Loucy (cell line): ENCODE data around the gene CBLL1.

Source experiments
- H2AFZ ChIP-seq: fragments of 200-600 bp; sonication (generic); 2 replicates; pipeline ENCODE4 v1.6.0; 2016; ENCODE audit warnings: antibody characterized with exemption, mild to moderate bottlenecking, low read length, moderate library complexity
- H3F3A ChIP-seq: fragments of 200-600 bp; 2 replicates; pipeline ENCODE4 v1.6.0; 2016; ENCODE audit warnings: antibody characterized with exemption, low read depth, mild to moderate bottlenecking
- H3K27me3 ChIP-seq: fragments of 200-600 bp; sonication (generic); 2 replicates; pipeline ENCODE4 v1.6.1; 2014; ENCODE audit warnings: low read length, mild to moderate bottlenecking; ENCODE audit not compliant: insufficient read depth, poor library complexity, severe bottlenecking
- H3K36me3 ChIP-seq: fragments of 200-600 bp; sonication (generic); 2 replicates; pipeline ENCODE4 v1.6.1; 2016; ENCODE audit warnings: low read length; ENCODE audit not compliant: insufficient read depth
- H3K4me1 ChIP-seq: fragments of 200-600 bp; sonication (generic); 2 replicates; pipeline ENCODE4 v1.5.1; 2014; ENCODE audit warnings: low read length, mild to moderate bottlenecking; ENCODE audit not compliant: insufficient read depth, poor library complexity, severe bottlenecking
- H3K4me2 ChIP-seq: fragments of 200-600 bp; sonication (generic); 2 replicates; pipeline ENCODE4 v1.6.0; 2014; ENCODE audit warnings: antibody characterized with exemption, low read length, low read depth, mild to moderate bottlenecking; ENCODE audit not compliant: poor library complexity, severe bottlenecking
- H3K4me3 ChIP-seq: fragments of 200-600 bp; sonication (generic); 2 replicates; pipeline ENCODE4 v1.5.1; 2014; ENCODE audit warnings: low read length, mild to moderate bottlenecking, mixed read lengths; ENCODE audit not compliant: poor library complexity, severe bottlenecking
- H3K79me2 ChIP-seq: fragments of 200-600 bp; sonication (generic); 2 replicates; pipeline ENCODE4 v1.6.1; 2014; ENCODE audit warnings: low read length; ENCODE audit not compliant: insufficient read depth
- H3K9ac ChIP-seq: fragments of 200-600 bp; sonication (generic); 2 replicates; pipeline ENCODE4 v1.6.0; 2014; ENCODE audit warnings: mild to moderate bottlenecking, low read depth, low read length, moderate library complexity; ENCODE audit not compliant: poor library complexity, severe bottlenecking
- H3K9me2 ChIP-seq: fragments of 200-600 bp; sonication (generic); replicated peaks from 2 replicates; pipeline ENCODE4 v1.6.1; 2016; ENCODE audit warnings: low read depth, low read length, mixed read lengths
- H3K9me3 ChIP-seq: fragments of 200-600 bp; sonication (generic); 2 replicates; pipeline ENCODE4 v1.6.1; 2014; ENCODE audit warnings: mild to moderate bottlenecking, antibody characterized with exemption, low read length, low read depth; ENCODE audit not compliant: insufficient read depth
- H4K20me1 ChIP-seq: fragments of 200-600 bp; sonication (generic); 2 replicates; pipeline ENCODE4 v1.6.0; 2014; ENCODE audit warnings: antibody characterized with exemption, low read length, mild to moderate bottlenecking; ENCODE audit not compliant: insufficient read depth, poor library complexity, severe bottlenecking
- CTCF ChIP-seq: fragments of 200-600 bp; sonication (generic); conservative IDR thresholded peaks from 2 replicates; pipeline ENCODE4 v1.5.1; 2014; ENCODE audit warnings: mild to moderate bottlenecking, antibody characterized with exemption, low read length
- EZH2phosphoT487 ChIP-seq: fragments of 200-600 bp; IDR thresholded peaks from 2 replicates; pipeline ENCODE4 v1.6.1; 2018; ENCODE audit warnings: antibody characterized with exemption, mild to moderate bottlenecking, moderate library complexity, borderline replicate concordance

Gene CBLL1

GRCh38 chr7:107728276-107728675 is 15.7 kb upstream of the CBLL1 start:
- no peak overlapping the region for H3K4me2 ChIP-seq

GRCh38 chr7:107742678-107743566 is 1.0 kb upstream of the CBLL1 start:
- no peak for TF ChIP-seq CTCF
- no peak for TF ChIP-seq EZH2phosphoT487
- H3K4me3 ChIP-seq, result peak overlapping the region; percentile 84
- H4K20me1 ChIP-seq, result peaks cover 37% of the 10 kb centered on the region
- H2AFZ ChIP-seq, result peak overlapping the region; percentile 80
- no peaks in the 10 kb centered on the region for H3K9me3 ChIP-seq
- no peaks in the 10 kb centered on the region for H3K36me3 ChIP-seq
- peak overlapping the region; percentile 94 for H3K9ac ChIP-seq
- H3K4me1 ChIP-seq, result peaks cover 34% of the 10 kb centered on the region
- H3F3A ChIP-seq, result 0 out of 2 replicates have a peak, but pooled peaks cover 4% of the 10 kb centered on the region
- H3K4me2 ChIP-seq, result peak overlapping the region; percentile 91
- H3K79me2 ChIP-seq, result peaks cover 38% of the 10 kb centered on the region
- H3K9me2 ChIP-seq, result no peaks in the 10 kb centered on the region
- H3K27me3 ChIP-seq, result no peaks in the 10 kb centered on the region

More at GRCh38 chr7:107728276-107728675, 15.7 kb upstream of the CBLL1 start:
- Histone ChIP-seq H3K27me3 (no peaks in the 10 kb centered on the region), H3K36me3 (no peaks in the 10 kb centered on the region), H3K4me1 (no peaks in the 10 kb centered on the region), H2AFZ (no peak overlapping the region), H3K9ac (no peak overlapping the region), H3K9me3 (no peaks in the 10 kb centered on the region), H3K4me3 (no peak overlapping the region), H3F3A (no peaks in the 10 kb centered on the region), H3K79me2 (no peaks in the 10 kb centered on the region), H4K20me1 (no peaks in the 10 kb centered on the region), H3K9me2 (no peaks in the 10 kb centered on the region)
- no peak for TF ChIP-seq CTCF
- TF ChIP-seq EZH2phosphoT487, result no peak

- peak overlapping the region; percentile 85 for H2AFZ ChIP-seq
- H3K9me2 ChIP-seq, result no peaks in the 10 kb centered on the region
- H3K9ac ChIP-seq, result peak overlapping the region; percentile 94
- 0 out of 2 replicates have a peak, but pooled peaks cover 4% of the 10 kb centered on the region for H3F3A ChIP-seq
- peaks cover 51% of the 10 kb centered on the region for H4K20me1 ChIP-seq
- H3K4me1 ChIP-seq, result peaks cover 45% of the 10 kb centered on the region
- no peaks in the 10 kb centered on the region for H3K9me3 ChIP-seq
- peaks cover 52% of the 10 kb centered on the region for H3K79me2 ChIP-seq
- peak overlapping the region; percentile 91 for H3K4me2 ChIP-seq
- peaks cover 5% of the 10 kb centered on the region; the same call in 1 of the 2 replicates for H3K36me3 ChIP-seq
- peak overlapping the region; percentile 84 for H3K4me3 ChIP-seq
- TF ChIP-seq EZH2phosphoT487 (no peak), CTCF (no peak)
- H3K27me3 ChIP-seq, result no peaks in the 10 kb centered on the region
Measured at GRCh38 chr7:107744345-107744750, 406 bp downstream of the CBLL1 start.
